ENCODE data around the gene ZNRF4. TPM values are rescaled to one million over a fixed set of nuclear protein-coding genes. Genes with fewer than 3 reads are reported as not detected.

Gene ZNRF4
- total and polyA plus RNA-seq, 2 donors (not counting 3 experiments of a cell fraction or from before 2014, with no cell fraction given), result not detected

- Histone ChIP-seq H3K36me3 (ENCODE audit: control insufficient read depth in 2 of 2, extremely low read depth in 1 of 2, insufficient read depth in 2 of 2, low read length in 2 of 2) (no peaks in the 10 kb centered on the region), H3K9ac (replicated peaks; ENCODE audit: extremely low read depth, insufficient read depth, low read length) (no peak overlapping the region), H2AFZ (ENCODE audit: low read depth, low read length) (no peak overlapping the region), H3K4me1 (ENCODE audit: control insufficient read depth, extremely low read depth, insufficient read depth, low read length) (no peaks in the 10 kb centered on the region), H3K4me2 (ENCODE audit: insufficient read depth, low read length) (no peak overlapping the region), H3K4me3 (replicated peaks in 1 of 3; ENCODE audit: insufficient read depth in 1 of 3, low read depth in 1 of 3, low read length in 3 of 3) (no peak overlapping the region), H3K9me3 (replicated peaks; ENCODE audit: control insufficient read depth, insufficient read depth, low read length) (no peaks in the 10 kb centered on the region), H3K79me2 (ENCODE audit: control insufficient read depth, insufficient read depth, low read length) (no peaks in the 10 kb centered on the region), H3K27ac (ENCODE audit: insufficient read depth, low read depth, low read length) (no peak overlapping the region), H3K27me3 (ENCODE audit: control insufficient read depth in 2 of 2, insufficient read depth in 2 of 2, low read length in 2 of 2) (peaks cover 2 to 7% of the 10 kb centered on the region in 2 experiments), H4K20me1 (replicated peaks; ENCODE audit: control insufficient read depth, extremely low read depth, insufficient read depth, low read length) (no peaks in the 10 kb centered on the region), H3K9me1 (replicated peaks; ENCODE audit: control insufficient read depth, extremely low read depth, insufficient read depth, low read length) (no peaks in the 10 kb centered on the region)
- CTCF ChIA-PET, result interaction anchor here (0.7 to 1.6 kb wide), 3 partner anchors 33 to 260 kb away, joined by 3 read pairs; no protein-coding TSS in a partner anchor
- POLR2A ChIA-PET, result no interaction called here
- DNase-seq (ENCODE audit: low read depth, low spot score) (no peak), FAIRE-seq (no peak)
- TF ChIP-seq EZH2 (IDR thresholded peaks at IDR 0.05; ENCODE audit: borderline replicate concordance, low read depth, low read length, severe bottlenecking) (no peak), GATA2 (IDR thresholded peaks at IDR 0.05; ENCODE audit: insufficient read depth, insufficient read length, low read depth, low read length) (no peak), JUN (IDR thresholded peaks at IDR 0.05; ENCODE audit: borderline replicate concordance, insufficient read depth, insufficient read length, low read depth) (no peak), POLR2AphosphoS5 (IDR thresholded peaks at IDR 0.05; ENCODE audit: insufficient read depth, low read depth, low read length) (no peak), MAX (IDR thresholded peaks at IDR 0.05; ENCODE audit: insufficient read depth, insufficient read length) (no peak), FOS (IDR thresholded peaks at IDR 0.05; ENCODE audit: borderline replicate concordance, insufficient read depth, low read length) (no peak), POLR2A (IDR thresholded peaks at IDR 0.05; ENCODE audit: low read depth, low read length) (no peak), MYC (IDR thresholded peaks at IDR 0.05; ENCODE audit: low read depth, low read length) (no peak)
- TF ChIP-seq, protein P1, sequence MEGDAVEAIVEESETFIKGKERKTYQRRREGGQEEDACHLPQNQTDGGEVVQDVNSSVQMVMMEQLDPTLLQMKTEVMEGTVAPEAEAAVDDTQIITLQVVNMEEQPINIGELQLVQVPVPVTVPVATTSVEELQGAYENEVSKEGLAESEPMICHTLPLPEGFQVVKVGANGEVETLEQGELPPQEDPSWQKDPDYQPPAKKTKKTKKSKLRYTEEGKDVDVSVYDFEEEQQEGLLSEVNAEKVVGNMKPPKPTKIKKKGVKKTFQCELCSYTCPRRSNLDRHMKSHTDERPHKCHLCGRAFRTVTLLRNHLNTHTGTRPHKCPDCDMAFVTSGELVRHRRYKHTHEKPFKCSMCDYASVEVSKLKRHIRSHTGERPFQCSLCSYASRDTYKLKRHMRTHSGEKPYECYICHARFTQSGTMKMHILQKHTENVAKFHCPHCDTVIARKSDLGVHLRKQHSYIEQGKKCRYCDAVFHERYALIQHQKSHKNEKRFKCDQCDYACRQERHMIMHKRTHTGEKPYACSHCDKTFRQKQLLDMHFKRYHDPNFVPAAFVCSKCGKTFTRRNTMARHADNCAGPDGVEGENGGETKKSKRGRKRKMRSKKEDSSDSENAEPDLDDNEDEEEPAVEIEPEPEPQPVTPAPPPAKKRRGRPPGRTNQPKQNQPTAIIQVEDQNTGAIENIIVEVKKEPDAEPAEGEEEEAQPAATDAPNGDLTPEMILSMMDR (IDR thresholded peaks at IDR 0.05; ENCODE audit: extremely low read depth in 1 of 2, insufficient read depth in 1 of 2, low read depth in 1 of 2, low read length in 2 of 2), result no peak
- intact Hi-C loops (cut with micrococcal nuclease), result no loop called here
- no TSS peak for BruUV-seq (replicated peaks)
- dilution Hi-C loops (cut with MboI; ENCODE audit: extremely low pct_ligation_motif_present, low sequenced_read_pairs), result loop anchor here (25.0 kb wide), 1 partner anchor 125 kb away; no protein-coding TSS in a partner anchor
These were observed 32.0 kb downstream of the ZNRF4 start for GRCh38 chr19:5487222-5487621.
